Uterus (tissue), 4 donors: ENCODE results near the gene KRTAP10-9. TPM values are rescaled to one million over a fixed set of nuclear protein-coding genes. Genes with fewer than 3 reads are reported as not detected.

Experiments used
- DNase-seq, 2 donors: peaks; one replicate each; pipeline ENCODE4 v3.0.0-alpha.2; 2019 to 2020
- H3K27ac ChIP-seq, 2 donors: fragments of 200-600 bp; sonication (generic); 1 replicate in 1 of 2; 2 replicates in 1 of 2; pipeline ENCODE4 v1.5.1; 2016 to 2018
- H3K27me3 ChIP-seq, 2 donors: fragments of 200-600 bp; sonication (generic); one replicate each; pipeline ENCODE4 v1.5.1; 2018 to 2019; ENCODE audit warnings: control low read depth in 1 of 2
- H3K36me3 ChIP-seq, 2 donors: fragments of 200-600 bp; sonication (generic); one replicate each; pipeline ENCODE4 v1.5.1; 2019; ENCODE audit warnings: control low read depth in 1 of 2
- H3K4me1 ChIP-seq, 2 donors: fragments of 200-600 bp; sonication (generic); one replicate each; pipeline ENCODE4 v1.5.1; 2018 to 2019; ENCODE audit warnings: control low read depth in 1 of 2
- H3K4me3 ChIP-seq, 2 donors: fragments of 200-600 bp; sonication (generic); 1 replicate in 1 of 2; 2 replicates in 1 of 2; pipeline ENCODE4 v1.5.1; 2018 to 2019; ENCODE audit warnings: mild to moderate bottlenecking in 1 of 2
- H3K9me3 ChIP-seq, 2 donors: fragments of 200-600 bp; sonication (generic); one replicate each; pipeline ENCODE4 v1.5.1; 2019; ENCODE audit warnings: control low read depth in 1 of 2
- POLR2A ChIP-seq, 2 donors: fragments of 450-650 bp; IDR thresholded peaks; one replicate each; pipeline ENCODE4 v1.6.1; 2016; ENCODE audit warnings: antibody characterized with exemption in 2 of 2, mild to moderate bottlenecking in 1 of 2, moderate library complexity in 1 of 2
- intact Hi-C: fragments of 100-400 bp; cut with DNase I; formaldehyde crosslinking; loops from one replicate; pipeline ENCODE4 v1.15.1; 2023; ENCODE audit warnings: low total_unique reads
- total RNA-seq, 4 donors: library from RNA; depleted of rRNA in 3 of 4; stranded (reverse); fragments of >200 nt in 3 of 4; gene quantifications; one replicate each; pipeline versions ENCODE4 v1.1.0 to v1.2.4, GENCODE V29; 2014 to 2023
- TF ChIP-seq, protein P1 (sequence below), 4 experiments: fragments of 200-600 bp in 2 of 4; fragments of 450-650 bp in 2 of 4; sonication (generic) in 2 of 4; IDR thresholded peaks; one replicate each; pipeline ENCODE4 v1.5.1; 2016 to 2019; ENCODE audit warnings: antibody characterized with exemption in 4 of 4, mild to moderate bottlenecking in 2 of 4, moderate library complexity in 1 of 4
- donor health status: DM: yes; HTN: yes; CAD: no.

The KRTAP10-9 gene
- total RNA-seq, 4 donors from 2014 or later = not detected

DNA sequence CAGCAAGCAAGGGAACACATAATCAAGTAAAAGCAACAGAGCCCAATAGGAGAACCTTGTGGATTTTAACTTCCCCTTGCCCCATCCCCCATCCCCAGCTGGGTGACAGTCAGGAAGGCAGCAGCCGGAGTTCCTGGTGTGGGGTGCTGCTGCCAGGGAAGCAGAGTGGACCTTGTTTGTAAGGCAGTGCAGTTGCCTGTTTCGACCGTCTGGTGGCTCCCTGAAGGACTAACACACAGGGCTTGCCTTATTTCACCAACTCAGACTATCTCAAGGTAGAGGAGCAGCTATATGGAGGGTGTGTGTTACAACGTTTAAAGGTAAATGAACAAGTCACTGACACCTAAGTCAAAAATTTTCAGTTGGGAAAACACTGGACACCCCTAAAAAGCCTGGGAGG lies 8.4 kb upstream of the KRTAP10-9 start:
- Histone ChIP-seq H3K4me3 (no peak overlapping the region), H3K27ac (no peak overlapping the region), H3K9me3 (no peaks in the 10 kb centered on the region), H3K4me1 (no peaks in the 10 kb centered on the region), H3K27me3 (no peaks in the 10 kb centered on the region), H3K36me3 (no peaks in the 10 kb centered on the region)
- no peak for DNase-seq
- TF ChIP-seq POLR2A (IDR thresholded peaks at IDR 0.05) = no peak
- TF ChIP-seq, protein P1, sequence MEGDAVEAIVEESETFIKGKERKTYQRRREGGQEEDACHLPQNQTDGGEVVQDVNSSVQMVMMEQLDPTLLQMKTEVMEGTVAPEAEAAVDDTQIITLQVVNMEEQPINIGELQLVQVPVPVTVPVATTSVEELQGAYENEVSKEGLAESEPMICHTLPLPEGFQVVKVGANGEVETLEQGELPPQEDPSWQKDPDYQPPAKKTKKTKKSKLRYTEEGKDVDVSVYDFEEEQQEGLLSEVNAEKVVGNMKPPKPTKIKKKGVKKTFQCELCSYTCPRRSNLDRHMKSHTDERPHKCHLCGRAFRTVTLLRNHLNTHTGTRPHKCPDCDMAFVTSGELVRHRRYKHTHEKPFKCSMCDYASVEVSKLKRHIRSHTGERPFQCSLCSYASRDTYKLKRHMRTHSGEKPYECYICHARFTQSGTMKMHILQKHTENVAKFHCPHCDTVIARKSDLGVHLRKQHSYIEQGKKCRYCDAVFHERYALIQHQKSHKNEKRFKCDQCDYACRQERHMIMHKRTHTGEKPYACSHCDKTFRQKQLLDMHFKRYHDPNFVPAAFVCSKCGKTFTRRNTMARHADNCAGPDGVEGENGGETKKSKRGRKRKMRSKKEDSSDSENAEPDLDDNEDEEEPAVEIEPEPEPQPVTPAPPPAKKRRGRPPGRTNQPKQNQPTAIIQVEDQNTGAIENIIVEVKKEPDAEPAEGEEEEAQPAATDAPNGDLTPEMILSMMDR (IDR thresholded peaks at IDR 0.05) = no peak
- intact Hi-C loops = no loop called here

DNA sequence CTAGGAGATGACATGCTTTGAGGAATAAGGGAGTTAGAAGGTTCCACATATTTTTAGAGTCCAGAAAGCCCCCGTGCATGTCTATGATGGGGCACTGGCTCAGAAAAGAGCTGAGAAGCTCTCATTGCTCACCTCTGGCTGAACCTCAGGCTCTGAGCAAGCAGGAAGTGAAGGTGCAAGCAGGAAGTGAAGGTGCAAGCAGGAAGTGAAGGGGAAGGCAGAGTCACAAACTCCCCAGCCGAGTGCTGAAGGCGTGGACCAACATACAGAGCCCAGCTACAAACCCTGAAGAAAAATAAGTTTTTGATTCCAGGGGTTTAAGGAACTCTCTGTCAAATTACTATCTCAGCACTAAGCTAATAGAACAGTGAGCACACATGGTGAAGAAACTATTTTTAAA lies 8.0 kb upstream of the KRTAP10-9 start:
- intact Hi-C loops = no loop called here
- Histone ChIP-seq H3K27ac (no peak overlapping the region), H3K4me3 (no peak overlapping the region), H3K36me3 (no peaks in the 10 kb centered on the region), H3K27me3 (no peaks in the 10 kb centered on the region), H3K9me3 (no peaks in the 10 kb centered on the region), H3K4me1 (no peaks in the 10 kb centered on the region)
- TF ChIP-seq, protein P1 (IDR thresholded peaks at IDR 0.05) = no peak
- no peak for TF ChIP-seq POLR2A (IDR thresholded peaks at IDR 0.05)
- no peak for DNase-seq

DNA sequence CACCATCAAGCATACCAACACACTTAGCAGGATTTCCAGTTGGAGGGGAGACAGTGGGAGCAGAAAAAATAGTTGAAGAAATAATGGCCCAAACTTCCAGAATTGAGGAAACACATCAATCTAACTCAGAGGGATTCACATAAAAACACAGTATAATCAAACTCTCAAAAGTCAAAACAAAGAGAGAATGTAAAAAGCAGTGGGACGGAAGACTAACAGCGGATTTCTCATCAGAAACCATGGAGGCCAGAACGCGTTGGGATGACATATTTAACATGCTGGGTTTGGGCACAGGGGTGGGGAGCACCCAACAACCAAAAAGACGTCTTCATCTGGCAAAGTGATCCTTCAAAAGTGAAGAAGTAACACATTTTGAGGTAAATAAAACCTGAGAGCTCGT lies 7.0 kb upstream of the KRTAP10-9 start:
- no peak for TF ChIP-seq POLR2A (IDR thresholded peaks at IDR 0.05)
- TF ChIP-seq, protein P1 (IDR thresholded peaks at IDR 0.05) = no peak
- Histone ChIP-seq H3K27ac (no peak overlapping the region), H3K36me3 (no peaks in the 10 kb centered on the region), H3K27me3 (no peaks in the 10 kb centered on the region), H3K4me1 (no peaks in the 10 kb centered on the region), H3K4me3 (no peak overlapping the region), H3K9me3 (no peaks in the 10 kb centered on the region)
- no peak for DNase-seq
- intact Hi-C loops = no loop called here

DNA sequence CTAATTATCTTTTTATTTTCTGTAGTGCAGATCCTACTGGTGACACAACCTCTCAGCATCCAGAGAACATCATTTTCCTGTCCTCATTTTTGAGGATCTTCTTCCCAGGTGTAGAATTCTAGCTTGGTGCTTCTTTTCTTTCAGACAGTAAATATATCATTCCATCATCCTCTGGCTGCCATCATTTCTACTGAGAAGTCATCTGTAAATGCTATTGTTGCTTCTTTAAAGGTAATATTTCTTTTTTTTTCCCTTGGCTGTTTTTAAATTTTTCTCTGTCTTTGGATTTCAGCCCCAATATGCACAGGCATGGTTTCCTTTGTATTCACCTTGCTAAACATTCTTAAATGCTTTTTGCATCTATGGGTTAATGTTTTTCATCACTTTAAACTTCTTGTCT lies 3.3 kb upstream of the KRTAP10-9 start:
- intact Hi-C loops = no loop called here
- no peak overlapping the region for H3K27ac ChIP-seq

DNA sequence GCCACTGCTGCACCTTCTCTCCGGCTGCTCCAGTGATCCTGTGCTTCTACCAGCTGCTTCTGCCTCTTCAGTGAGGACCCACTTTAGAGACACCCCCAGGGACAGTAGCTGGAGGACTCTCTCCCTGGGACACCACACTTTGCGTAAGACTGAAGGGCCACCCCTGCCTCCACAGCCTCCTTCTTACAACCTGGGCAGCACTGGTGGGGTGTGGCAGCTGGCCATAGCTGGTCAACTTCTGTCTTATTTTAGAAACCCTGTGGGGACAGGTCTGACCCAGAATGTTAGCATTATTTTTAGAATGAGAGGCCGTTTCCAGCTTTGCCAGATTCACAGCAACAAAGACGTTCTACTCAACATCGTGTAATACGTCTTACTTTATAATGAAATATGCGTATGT lies 1.1 kb upstream of the KRTAP10-9 start:
- TF ChIP-seq, protein P1 (IDR thresholded peaks at IDR 0.05) = no peak
- TF ChIP-seq POLR2A (IDR thresholded peaks at IDR 0.05) = no peak
- H3K9me3 ChIP-seq = no peaks in the 10 kb centered on the region
- H3K4me3 ChIP-seq = no peak overlapping the region
- intact Hi-C loops = no loop called here
- H3K27me3 ChIP-seq = no peaks in the 10 kb centered on the region
- no peak for DNase-seq
- H3K4me1 ChIP-seq = no peaks in the 10 kb centered on the region
- H3K36me3 ChIP-seq = no peaks in the 10 kb centered on the region
- no peak overlapping the region for H3K27ac ChIP-seq

More for the DNA sequence above, 3.3 kb upstream of the KRTAP10-9 start:
- H3K36me3 ChIP-seq = no peaks in the 10 kb centered on the region
- H3K27me3 ChIP-seq = no peaks in the 10 kb centered on the region
- TF ChIP-seq, protein P1 (IDR thresholded peaks at IDR 0.05) = no peak
- no peak for TF ChIP-seq POLR2A (IDR thresholded peaks at IDR 0.05)
- H3K9me3 ChIP-seq = no peaks in the 10 kb centered on the region
- no peak for DNase-seq
- H3K4me3 ChIP-seq = no peak overlapping the region
- H3K4me1 ChIP-seq = no peaks in the 10 kb centered on the region
